GM12864 (cell line): ENCODE data around the gene SPACDR.
"Not testable (repeated sequence)": the region's sequence is repeated elsewhere in the genome, so short reads cannot be mapped to it uniquely, and the experiment has no call there.

ENCODE experiments used
- DNase-seq: peaks from one replicate; pipeline ENCODE4 v3.0.0-alpha.2; 2011; ENCODE audit warnings: low read depth
- H3K4me3 ChIP-seq: 2 replicates; pipeline ENCODE4 v1.5.1; 2011; ENCODE audit warnings: mild to moderate bottlenecking, low read depth, low read length, control low read depth
- CTCF ChIP-seq: IDR thresholded peaks from 2 replicates; pipeline ENCODE4 v1.5.1; 2011; ENCODE audit warnings: low read depth, mild to moderate bottlenecking, moderate library complexity, low read length, control low read depth, inconsistent platforms; ENCODE audit errors: missing control alignments

Gene SPACDR

GRCh38 chr7:100457033-100457432 lies 7.0 kb downstream of the SPACDR start:
- TF ChIP-seq CTCF: no peak
- no peak for DNase-seq
- H3K4me3 ChIP-seq: no peak overlapping the region

- no peak for DNase-seq
- TF ChIP-seq CTCF: no peak
- H3K4me3 ChIP-seq: no peak overlapping the region
These were observed 7.5 kb downstream of the SPACDR start for GRCh38 chr7:100456562-100456961.

- H3K4me3 ChIP-seq: no peak overlapping the region
- TF ChIP-seq CTCF: no peak
- no peak for DNase-seq
These were observed 8.9 kb downstream of the SPACDR start for GRCh38 chr7:100455206-100455605.

GRCh38 chr7:100453854-100454253 lies 10.2 kb downstream of the SPACDR start:
- DNase-seq, H3K4me3 ChIP-seq: not testable (repeated sequence)

GRCh38 chr7:100452513-100452912 lies 11.5 kb downstream of the SPACDR start:
- no peak overlapping the region for H3K4me3 ChIP-seq
- no peak for DNase-seq
- TF ChIP-seq CTCF: no peak

- TF ChIP-seq CTCF: no peak
- no peak overlapping the region for H3K4me3 ChIP-seq
- DNase-seq: no peak
These were observed 14.8 kb downstream of the SPACDR start for GRCh38 chr7:100449190-100449795.

GRCh38 chr7:100447363-100447762 lies 16.7 kb downstream of the SPACDR start:
- H3K4me3 ChIP-seq, DNase-seq: not testable (repeated sequence)

- DNase-seq: no peak
- no peak overlapping the region for H3K4me3 ChIP-seq
- TF ChIP-seq CTCF: no peak
These were observed 18.0 kb downstream of the SPACDR start for GRCh38 chr7:100446040-100446439.
